ENCODE results near the gene SNRNP25.

Gene SNRNP25

GRCh38 chr16:57711-58110 is 4.1 kb downstream of the SNRNP25 start:
- no peak overlapping the region for H3K4me3 ChIP-seq (ENCODE audit: low read depth, low read length)
- TF ChIP-seq CTCF (conservative IDR thresholded peaks at IDR 0.05; ENCODE audit: low read depth, low read length), result no peak
- DNase-seq (ENCODE audit: low read depth), result no peak

GRCh38 chr16:58491-59439 is 5.1 kb downstream of the SNRNP25 start:
- DNase-seq (ENCODE audit: low read depth), result no peak
- TF ChIP-seq CTCF (conservative IDR thresholded peaks at IDR 0.05; ENCODE audit: low read depth, low read length), result no peak
- H3K4me3 ChIP-seq (ENCODE audit: low read depth, low read length), result no peak overlapping the region

- H3K4me3 ChIP-seq (ENCODE audit: low read depth, low read length), result no peak overlapping the region
- no peak for TF ChIP-seq CTCF (conservative IDR thresholded peaks at IDR 0.05; ENCODE audit: low read depth, low read length)
- DNase-seq (ENCODE audit: low read depth), result no peak
These were observed 5.9 kb downstream of the SNRNP25 start for GRCh38 chr16:59440-60059.

- TF ChIP-seq CTCF (conservative IDR thresholded peaks at IDR 0.05; ENCODE audit: low read depth, low read length), result no peak
- no peak for DNase-seq (ENCODE audit: low read depth)
These were observed 6.5 kb downstream of the SNRNP25 start for GRCh38 chr16:60166-60565.

GRCh38 chr16:60929-61878 is 7.6 kb downstream of the SNRNP25 start:
- TF ChIP-seq CTCF (conservative IDR thresholded peaks at IDR 0.05; ENCODE audit: low read depth, low read length), result no peak
- DNase-seq (ENCODE audit: low read depth), result no peak
- H3K4me3 ChIP-seq (ENCODE audit: low read depth, low read length), result no peak overlapping the region

More at GRCh38 chr16:60166-60565, 6.5 kb downstream of the SNRNP25 start:
- H3K4me3 ChIP-seq (ENCODE audit: low read depth, low read length), result no peak overlapping the region

GRCh38 chr16:61879-62281 is 8.3 kb downstream of the SNRNP25 start:
- no peak overlapping the region for H3K4me3 ChIP-seq (ENCODE audit: low read depth, low read length)
- DNase-seq (ENCODE audit: low read depth), result no peak
- TF ChIP-seq CTCF (conservative IDR thresholded peaks at IDR 0.05; ENCODE audit: low read depth, low read length), result no peak

Data from choroid plexus epithelial cell (primary cell).